Adipocyte (in vitro differentiated cells): ENCODE measurements around the gene TTC19.
"Not testable (repeated sequence)": the region's sequence is repeated elsewhere in the genome, so short reads cannot be mapped to it uniquely, and the experiment has no call there.

Experiments
- DNase-seq: peaks from one replicate; pipeline ENCODE4 v3.0.0-alpha.2; 2015; ENCODE audit warnings: low read depth
- H3K27me3 ChIP-seq: replicated peaks from 2 replicates; pipeline ENCODE4 v1.7.0; 2013; ENCODE audit warnings: mild to moderate bottlenecking, low read length, moderate library complexity; ENCODE audit not compliant: control insufficient read depth, insufficient read depth
- H3K36me3 ChIP-seq: 2 replicates; pipeline ENCODE4 v1.7.0; 2013; ENCODE audit warnings: low read length, mild to moderate bottlenecking, moderate library complexity; ENCODE audit not compliant: control insufficient read depth, insufficient read depth, severe bottlenecking
- H3K4me1 ChIP-seq: 2 replicates; pipeline ENCODE4 v1.7.0; 2013; ENCODE audit warnings: mild to moderate bottlenecking, low read length, moderate library complexity; ENCODE audit not compliant: control insufficient read depth, insufficient read depth
- H3K4me3 ChIP-seq: 2 replicates; pipeline ENCODE4 v1.7.0; 2013; ENCODE audit warnings: mild to moderate bottlenecking, low read length, moderate library complexity
- H3K9ac ChIP-seq: 2 replicates; pipeline ENCODE4 v1.7.0; 2013; ENCODE audit warnings: mild to moderate bottlenecking, low read length, moderate library complexity
- H3K9me3 ChIP-seq: 2 replicates; pipeline ENCODE4 v1.7.0; 2013; ENCODE audit warnings: mild to moderate bottlenecking, low read length, moderate library complexity; ENCODE audit not compliant: control insufficient read depth

Gene TTC19

GRCh38 chr17:16037636-16038035 lies 38.0 kb downstream of the TTC19 start:
- Histone ChIP-seq H3K36me3 (peaks cover 80% of the 10 kb centered on the region), H3K27me3 (no peaks in the 10 kb centered on the region), H3K4me3 (no peak overlapping the region), H3K4me1 (peaks cover 6% of the 10 kb centered on the region), H3K9ac (no peak overlapping the region), H3K9me3 (no peaks in the 10 kb centered on the region)
- peak; percentile 13 for DNase-seq

GRCh38 chr17:16040710-16041251 lies 41.2 kb downstream of the TTC19 start:
- peaks cover 76% of the 10 kb centered on the region for H3K36me3 ChIP-seq
- DNase-seq = peak; percentile 27
- H3K4me3 ChIP-seq = no peak overlapping the region

GRCh38 chr17:16044487-16044886 lies 44.9 kb downstream of the TTC19 start:
- H3K9ac ChIP-seq = no peak overlapping the region

More at GRCh38 chr17:16040710-16041251, 41.2 kb downstream of the TTC19 start:
- Histone ChIP-seq H3K4me1 (peaks cover 6% of the 10 kb centered on the region), H3K9ac (no peak overlapping the region), H3K27me3 (no peaks in the 10 kb centered on the region), H3K9me3 (no peaks in the 10 kb centered on the region)

GRCh38 chr17:16046966-16047365 lies 47.3 kb downstream of the TTC19 start:
- peaks cover 76% of the 10 kb centered on the region for H3K36me3 ChIP-seq
- no peaks in the 10 kb centered on the region for H3K9me3 ChIP-seq
- no peaks in the 10 kb centered on the region for H3K27me3 ChIP-seq
- H3K9ac ChIP-seq = no peak overlapping the region
- H3K4me1 ChIP-seq = no peaks in the 10 kb centered on the region
- no peak overlapping the region for H3K4me3 ChIP-seq
- peak; percentile 5 for DNase-seq

More at GRCh38 chr17:16044487-16044886, 44.9 kb downstream of the TTC19 start:
- peaks cover 76% of the 10 kb centered on the region for H3K36me3 ChIP-seq
- no peak overlapping the region for H3K4me3 ChIP-seq
- H3K4me1 ChIP-seq = peaks cover 2% of the 10 kb centered on the region
- H3K27me3 ChIP-seq = no peaks in the 10 kb centered on the region
- no peaks in the 10 kb centered on the region for H3K9me3 ChIP-seq
- no peak for DNase-seq

- no peak for DNase-seq
- Histone ChIP-seq H3K27me3 (no peaks in the 10 kb centered on the region), H3K36me3 (peaks cover 67% of the 10 kb centered on the region), H3K4me3 (no peak overlapping the region), H3K9me3 (peaks cover 4% of the 10 kb centered on the region), H3K9ac (no peak overlapping the region), H3K4me1 (no peaks in the 10 kb centered on the region)
Measured at GRCh38 chr17:16048811-16049449, 49.3 kb downstream of the TTC19 start.

- no peak for DNase-seq
- Histone ChIP-seq H3K9ac (no peak overlapping the region), H3K27me3 (no peaks in the 10 kb centered on the region), H3K36me3 (peaks cover 70% of the 10 kb centered on the region), H3K4me3 (no peak overlapping the region), H3K4me1 (no peaks in the 10 kb centered on the region), H3K9me3 (peaks cover 4% of the 10 kb centered on the region)
Measured at GRCh38 chr17:16050844-16051243, 51.2 kb downstream of the TTC19 start.

GRCh38 chr17:16052486-16052885 lies 52.9 kb downstream of the TTC19 start:
- H3K4me3 ChIP-seq = no peak overlapping the region
- peak; percentile 22 for DNase-seq
- H3K9ac ChIP-seq = no peak overlapping the region
- no peaks in the 10 kb centered on the region for H3K27me3 ChIP-seq
- peaks cover 4% of the 10 kb centered on the region for H3K9me3 ChIP-seq
- peaks cover 70% of the 10 kb centered on the region for H3K36me3 ChIP-seq
- H3K4me1 ChIP-seq = no peaks in the 10 kb centered on the region

- peaks cover 77% of the 10 kb centered on the region for H3K36me3 ChIP-seq
- not testable (repeated sequence) for H3K4me1 ChIP-seq, DNase-seq, H3K9me3 ChIP-seq, H3K9ac ChIP-seq, H3K27me3 ChIP-seq, H3K4me3 ChIP-seq
Measured at GRCh38 chr17:16055139-16055538, 55.5 kb downstream of the TTC19 start.

- Histone ChIP-seq H3K9me3 (no peaks in the 10 kb centered on the region), H3K4me1 (no peaks in the 10 kb centered on the region), H3K36me3 (peaks cover 97% of the 10 kb centered on the region), H3K4me3 (no peak overlapping the region), H3K9ac (no peak overlapping the region), H3K27me3 (no peaks in the 10 kb centered on the region)
- no peak for DNase-seq
Measured at GRCh38 chr17:16061631-16062030, 62.0 kb downstream of the TTC19 start.

GRCh38 chr17:16066125-16066524 lies 66.5 kb downstream of the TTC19 start:
- H3K4me1 ChIP-seq = peaks cover 4% of the 10 kb centered on the region
- H3K9me3 ChIP-seq = no peaks in the 10 kb centered on the region
- H3K27me3 ChIP-seq = no peaks in the 10 kb centered on the region
- no peak overlapping the region for H3K9ac ChIP-seq
- no peak for DNase-seq
- H3K36me3 ChIP-seq = peaks cover 95% of the 10 kb centered on the region
- H3K4me3 ChIP-seq = no peak overlapping the region

GRCh38 chr17:16068323-16068722 lies 68.7 kb downstream of the TTC19 start:
- Histone ChIP-seq H3K36me3 (peaks cover 96% of the 10 kb centered on the region), H3K27me3 (no peaks in the 10 kb centered on the region), H3K9ac (no peak overlapping the region), H3K4me3 (no peak overlapping the region), H3K9me3 (no peaks in the 10 kb centered on the region), H3K4me1 (peaks cover 4% of the 10 kb centered on the region)
- DNase-seq = peak; percentile 17

GRCh38 chr17:16072031-16072430 lies 72.4 kb downstream of the TTC19 start:
- Histone ChIP-seq H3K27me3 (no peaks in the 10 kb centered on the region), H3K4me1 (peaks cover 4% of the 10 kb centered on the region), H3K9ac (no peak overlapping the region), H3K9me3 (no peaks in the 10 kb centered on the region), H3K4me3 (no peak overlapping the region), H3K36me3 (peaks cover 95% of the 10 kb centered on the region)
- DNase-seq = no peak
